ENCODE results near the gene IL17RB.

Gene IL17RB

GRCh38 chr3:53846134-53846850, at the start of gene IL17RB, which contains the start of gene CHDH:
Gene IL17RB, plus strand, starts transcription at chr3:53846568. Its CDS starts 21 bp downstream, at chr3:53846589.
Gene CHDH, minus strand, starts transcription at chr3:53846419. Its CDS starts 22,411 bp downstream, at chr3:53824008.
- DNase-seq = no peak

- no peak for DNase-seq
Measured at GRCh38 chr3:53798144-53798543, 48.2 kb upstream of the IL17RB start.

- no peak for DNase-seq
Measured at GRCh38 chr3:53799338-53799865, 47.0 kb upstream of the IL17RB start.

- no peak for DNase-seq
Measured at GRCh38 chr3:53800041-53800906, 46.1 kb upstream of the IL17RB start.

GRCh38 chr3:53801319-53801718, 45.0 kb upstream of the IL17RB start:
- DNase-seq = no peak

GRCh38 chr3:53802256-53802880, 44.0 kb upstream of the IL17RB start:
- no peak for DNase-seq

GRCh38 chr3:53803124-53803815, 43.1 kb upstream of the IL17RB start:
- DNase-seq = no peak

- DNase-seq = no peak
Measured at GRCh38 chr3:53803816-53804695, 42.3 kb upstream of the IL17RB start.

GRCh38 chr3:53804697-53805462, 41.5 kb upstream of the IL17RB start:
- no peak for DNase-seq

GRCh38 chr3:53805463-53806159, 40.8 kb upstream of the IL17RB start:
- DNase-seq = no peak

- no peak for DNase-seq
Measured at GRCh38 chr3:53806182-53807116, 39.9 kb upstream of the IL17RB start.

GRCh38 chr3:53807117-53807810, 39.1 kb upstream of the IL17RB start:
- DNase-seq = no peak

GRCh38 chr3:53808496-53808895, 37.9 kb upstream of the IL17RB start:
- no peak for DNase-seq

- DNase-seq = no peak
Measured at GRCh38 chr3:53809267-53809666, 37.1 kb upstream of the IL17RB start.

- no peak for DNase-seq
Measured at GRCh38 chr3:53809764-53810400, 36.5 kb upstream of the IL17RB start.

GRCh38 chr3:53811143-53811927, 35.0 kb upstream of the IL17RB start:
- no peak for DNase-seq

- DNase-seq = no peak
Measured at GRCh38 chr3:53812434-53812833, 33.9 kb upstream of the IL17RB start.

Measured in SIG-M5 (cell line).